GM06990 (cell line): ENCODE measurements around the gene GLYATL3.
A peak's percentile ranks its signal among the peaks of the same experiment; 100 is the strongest.

Source experiments
- DNase-seq: peaks from one replicate; pipeline ENCODE4 v3.0.0-alpha.2; 2011; ENCODE audit not compliant: insufficient read length; ENCODE audit errors: extremely low read depth
- H3K27me3 ChIP-seq: replicated peaks from 2 replicates; pipeline ENCODE4 v1.6.0; 2011; ENCODE audit warnings: low read length; ENCODE audit not compliant: control insufficient read depth, insufficient read depth
- H3K36me3 ChIP-seq: 2 replicates; pipeline ENCODE4 v1.5.1; 2011; ENCODE audit warnings: low read length; ENCODE audit not compliant: control insufficient read depth, insufficient read depth
- H3K4me3 ChIP-seq: replicated peaks from 2 replicates; pipeline ENCODE4 v1.5.1; 2011; ENCODE audit warnings: low read depth, mild to moderate bottlenecking, control low read depth, low read length
- CTCF ChIP-seq: IDR thresholded peaks from 2 replicates; pipeline ENCODE4 v1.5.1; 2011; ENCODE audit warnings: low read length, control low read depth, mild to moderate bottlenecking, inconsistent platforms; ENCODE audit not compliant: insufficient read depth, poor library complexity, severe bottlenecking

The GLYATL3 gene

DNA sequence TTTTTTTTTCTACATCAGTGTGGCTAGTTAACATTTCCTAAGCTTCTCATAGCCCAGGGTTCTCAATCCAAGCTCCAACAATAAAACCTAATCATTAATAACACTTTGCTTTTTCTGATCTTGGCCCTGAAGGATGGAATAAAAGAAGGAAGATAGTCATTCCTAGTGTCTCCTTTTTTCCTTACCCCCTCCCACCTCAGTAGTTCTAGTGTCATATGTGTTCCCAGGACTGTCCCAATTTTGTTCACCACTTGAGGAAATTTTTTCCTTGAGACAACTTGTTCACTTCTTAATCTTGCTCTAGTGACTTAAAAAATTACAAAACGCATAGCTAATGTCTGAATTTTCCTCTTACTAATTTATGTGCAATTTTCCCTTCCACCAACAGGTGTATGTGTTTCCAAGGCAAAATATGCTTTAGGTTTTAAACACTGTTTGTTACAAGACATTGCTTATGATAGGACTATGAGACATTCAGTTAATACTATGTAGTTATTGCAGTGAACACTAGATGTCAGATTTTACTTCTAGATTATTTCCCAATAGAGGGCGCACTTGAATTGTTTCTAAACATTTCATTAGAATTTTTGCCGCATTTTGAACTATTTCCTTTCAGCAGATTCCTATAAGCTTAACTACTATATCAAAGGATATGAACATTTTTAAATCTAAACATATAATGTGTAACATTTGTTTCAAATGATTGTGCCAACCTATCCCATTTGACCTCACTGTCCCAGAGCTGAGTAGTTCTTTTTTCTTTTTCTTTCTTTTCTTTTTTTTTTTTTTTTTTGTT, 32.2 kb downstream of the GLYATL3 start:
- Histone ChIP-seq H3K27me3 (no peaks in the 10 kb centered on the region), H3K4me3 (no peak overlapping the region; the same call in 1 of the 2 replicates), H3K36me3 (no peaks in the 10 kb centered on the region)
- no peak for DNase-seq
- TF ChIP-seq CTCF: peak; percentile 73

DNA sequence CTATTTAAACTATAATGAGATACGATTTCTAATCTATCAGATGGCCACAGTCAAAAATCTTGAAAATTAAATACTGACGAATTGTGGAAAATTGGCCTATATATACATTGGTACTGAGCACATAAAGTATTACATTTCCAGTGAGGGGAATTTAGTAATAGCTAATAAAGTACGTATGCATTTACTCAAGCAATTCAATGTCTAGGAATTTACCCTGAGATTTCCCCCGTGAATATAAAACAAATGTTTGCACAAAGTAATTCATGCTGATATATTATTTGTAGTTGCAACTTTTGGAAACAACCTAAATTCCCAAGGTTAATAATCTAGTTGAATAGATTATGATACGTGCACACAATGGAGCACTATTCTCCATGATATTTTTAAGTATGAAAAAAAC, 36.1 kb downstream of the GLYATL3 start:
- DNase-seq: no peak
- no peak for TF ChIP-seq CTCF
- Histone ChIP-seq H3K4me3 (no peak overlapping the region), H3K27me3 (no peaks in the 10 kb centered on the region), H3K36me3 (no peaks in the 10 kb centered on the region)

- no peak for DNase-seq
- no peak for TF ChIP-seq CTCF
- H3K36me3 ChIP-seq: no peaks in the 10 kb centered on the region
- no peak overlapping the region for H3K4me3 ChIP-seq
- no peaks in the 10 kb centered on the region for H3K27me3 ChIP-seq
These were observed 39.4 kb downstream of the GLYATL3 start for GRCh38 chr6:49539102-49539501.

GRCh38 chr6:49540614-49541013, 40.9 kb downstream of the GLYATL3 start:
- Histone ChIP-seq H3K4me3 (no peak overlapping the region), H3K27me3 (no peaks in the 10 kb centered on the region), H3K36me3 (no peaks in the 10 kb centered on the region)
- no peak for DNase-seq
- TF ChIP-seq CTCF: no peak

DNA sequence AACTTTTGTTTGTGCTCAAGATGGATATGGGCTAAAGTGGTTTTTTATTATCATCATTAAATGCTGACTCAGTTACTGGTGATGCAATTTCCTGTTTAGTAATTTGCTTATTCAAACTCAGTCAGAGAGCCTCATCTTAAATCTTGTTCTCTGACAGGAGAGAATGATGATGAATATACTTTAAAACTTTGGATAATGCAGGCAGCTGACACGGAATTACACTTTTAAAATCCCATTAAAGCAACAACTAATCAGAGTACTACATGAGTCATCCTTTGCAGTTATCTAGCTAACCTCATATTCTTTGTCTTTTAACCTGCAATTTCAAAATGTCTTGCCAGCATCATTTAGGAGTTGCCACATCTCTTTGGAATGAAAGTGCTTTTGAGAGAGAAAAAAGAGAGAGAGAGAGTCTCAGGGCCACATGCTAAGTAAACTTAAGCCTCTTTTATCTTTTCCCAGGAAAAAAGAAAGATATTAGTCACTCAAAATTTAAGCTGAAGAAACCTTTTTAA, 41.5 kb downstream of the GLYATL3 start:
- Histone ChIP-seq H3K4me3 (no peak overlapping the region), H3K36me3 (no peaks in the 10 kb centered on the region), H3K27me3 (no peaks in the 10 kb centered on the region)
- DNase-seq: no peak
- no peak for TF ChIP-seq CTCF
